Measurements from ENCODE around the gene TTC1.

The TTC1 gene

DNA sequence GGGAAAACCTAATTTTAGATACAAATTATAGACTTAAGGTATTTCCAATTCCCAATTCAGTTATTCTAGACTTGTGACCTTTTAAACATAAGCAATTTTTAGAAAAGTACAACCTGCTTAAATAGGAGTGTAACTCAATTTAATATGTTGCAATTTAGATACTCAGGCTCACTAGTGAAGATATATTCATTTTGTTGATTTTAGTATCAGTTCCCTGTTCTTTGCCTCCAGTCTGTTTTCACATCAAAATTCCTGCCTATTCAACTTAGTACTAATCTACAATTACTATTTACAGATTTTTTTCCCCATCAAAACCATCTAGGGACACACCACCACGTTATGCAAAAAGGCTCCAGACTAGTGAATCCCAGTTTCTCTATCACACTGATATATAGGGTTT lies 79.9 kb downstream of the TTC1 start:
- no peak for DNase-seq (ENCODE audit: low spot score)

GRCh38 chr5:160089531-160089930 lies 80.6 kb downstream of the TTC1 start:
- no peak for DNase-seq (ENCODE audit: low spot score)

DNA sequence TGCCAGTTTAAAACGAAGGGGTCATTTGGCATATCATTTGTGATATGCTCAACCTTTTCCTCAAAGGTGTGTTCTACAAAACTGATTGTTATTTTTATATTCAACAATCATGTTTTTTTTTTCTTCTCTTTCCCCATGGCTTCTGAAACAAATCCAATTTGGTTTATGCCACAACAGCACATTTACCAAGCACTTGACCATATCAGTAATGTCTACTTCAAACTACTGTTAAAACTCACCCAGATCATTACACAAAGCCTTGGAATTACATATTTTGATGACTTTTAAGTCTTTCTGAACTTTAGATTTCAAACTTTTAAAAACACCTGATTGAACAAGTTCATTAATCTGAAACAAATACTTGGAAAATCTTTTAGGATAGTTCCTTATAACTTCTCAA lies 81.1 kb downstream of the TTC1 start:
- DNase-seq (ENCODE audit: low spot score), result no peak

GRCh38 chr5:160092514-160092913 lies 83.6 kb downstream of the TTC1 start:
- no peak for DNase-seq (ENCODE audit: low spot score)

- DNase-seq (ENCODE audit: low spot score), result no peak
These were observed 84.2 kb downstream of the TTC1 start for GRCh38 chr5:160092960-160093707.

DNA sequence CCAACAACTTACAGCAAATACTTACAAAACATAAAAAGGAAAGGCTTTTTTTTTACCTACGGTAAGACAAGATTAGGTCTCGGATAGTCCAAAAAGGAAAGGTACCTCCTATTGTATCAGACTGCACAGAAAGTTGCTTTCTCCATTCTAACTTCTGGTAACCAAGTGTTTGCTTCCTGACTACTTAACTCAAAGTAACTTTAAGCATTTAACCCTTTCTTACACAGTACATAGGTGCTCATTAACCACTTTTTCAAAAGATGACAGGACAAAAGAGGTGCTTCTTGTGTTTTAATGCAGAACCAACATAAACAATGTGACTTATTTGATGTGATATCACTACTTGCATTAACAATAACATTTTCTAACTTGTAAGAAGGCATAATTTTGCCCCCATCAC lies 87.2 kb downstream of the TTC1 start:
- DNase-seq (ENCODE audit: low spot score), result no peak

GRCh38 chr5:160097991-160098390 lies 89.1 kb downstream of the TTC1 start:
- no peak for DNase-seq (ENCODE audit: low spot score)

GRCh38 chr5:160105686-160106360 lies 96.9 kb downstream of the TTC1 start:
- DNase-seq (ENCODE audit: low spot score), result no peak

DNA sequence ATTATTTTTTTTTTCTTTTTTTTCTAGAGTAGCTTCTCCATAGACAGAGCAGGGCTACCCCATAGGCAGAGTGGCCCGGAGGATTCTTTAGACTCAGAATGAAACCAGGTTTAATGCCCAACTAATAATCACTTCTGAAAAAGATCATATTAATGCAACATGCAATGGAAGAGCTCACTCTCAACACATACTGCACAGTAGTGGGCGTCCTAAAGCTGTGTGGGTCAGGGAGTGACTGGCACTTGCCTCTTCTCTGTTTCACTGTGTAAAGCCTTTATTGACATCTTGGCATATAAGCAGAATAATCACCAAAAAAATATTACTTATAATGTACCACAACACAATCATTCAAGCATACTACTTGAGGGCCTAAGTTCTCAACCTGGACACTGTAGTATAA lies 99.2 kb downstream of the TTC1 start:
- DNase-seq (ENCODE audit: low spot score), result no peak

Measured in left forelimb (tissue), 1 donor.